Measurements from ENCODE around the gene ATP6V0A4.

DNA sequence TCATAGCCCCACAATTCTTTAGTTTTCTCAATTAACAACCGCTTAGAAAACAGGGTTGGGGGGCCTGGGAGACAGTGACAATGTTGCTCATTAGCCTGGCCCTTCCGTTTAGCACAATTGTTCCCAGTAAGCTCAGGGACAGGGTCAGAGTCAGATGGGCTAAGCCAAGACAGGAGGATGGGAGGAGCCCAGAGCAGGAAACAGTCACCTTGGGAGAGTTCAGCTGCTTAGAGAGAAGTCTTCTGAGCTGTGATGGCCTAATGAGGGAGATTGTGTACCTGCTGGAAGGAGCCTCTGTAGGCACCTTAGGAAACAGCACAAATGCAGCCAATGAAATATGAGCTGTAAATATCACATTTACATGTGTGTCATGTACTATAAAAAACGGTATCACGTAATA lies 132.7 kb downstream of the ATP6V0A4 start:
- TF ChIP-seq USF2 (CRISPR knock-in tag; IDR thresholded peaks at IDR 0.05): no peak
- TF ChIP-seq NR2C2 (CRISPR knock-in tag; IDR thresholded peaks at IDR 0.05): no peak
- TF ChIP-seq TEAD1 (CRISPR knock-in tag; IDR thresholded peaks at IDR 0.05): no peak
- TF ChIP-seq, protein P1, sequence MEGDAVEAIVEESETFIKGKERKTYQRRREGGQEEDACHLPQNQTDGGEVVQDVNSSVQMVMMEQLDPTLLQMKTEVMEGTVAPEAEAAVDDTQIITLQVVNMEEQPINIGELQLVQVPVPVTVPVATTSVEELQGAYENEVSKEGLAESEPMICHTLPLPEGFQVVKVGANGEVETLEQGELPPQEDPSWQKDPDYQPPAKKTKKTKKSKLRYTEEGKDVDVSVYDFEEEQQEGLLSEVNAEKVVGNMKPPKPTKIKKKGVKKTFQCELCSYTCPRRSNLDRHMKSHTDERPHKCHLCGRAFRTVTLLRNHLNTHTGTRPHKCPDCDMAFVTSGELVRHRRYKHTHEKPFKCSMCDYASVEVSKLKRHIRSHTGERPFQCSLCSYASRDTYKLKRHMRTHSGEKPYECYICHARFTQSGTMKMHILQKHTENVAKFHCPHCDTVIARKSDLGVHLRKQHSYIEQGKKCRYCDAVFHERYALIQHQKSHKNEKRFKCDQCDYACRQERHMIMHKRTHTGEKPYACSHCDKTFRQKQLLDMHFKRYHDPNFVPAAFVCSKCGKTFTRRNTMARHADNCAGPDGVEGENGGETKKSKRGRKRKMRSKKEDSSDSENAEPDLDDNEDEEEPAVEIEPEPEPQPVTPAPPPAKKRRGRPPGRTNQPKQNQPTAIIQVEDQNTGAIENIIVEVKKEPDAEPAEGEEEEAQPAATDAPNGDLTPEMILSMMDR (IDR thresholded peaks at IDR 0.05): no peak
- TF ChIP-seq, protein P2, sequence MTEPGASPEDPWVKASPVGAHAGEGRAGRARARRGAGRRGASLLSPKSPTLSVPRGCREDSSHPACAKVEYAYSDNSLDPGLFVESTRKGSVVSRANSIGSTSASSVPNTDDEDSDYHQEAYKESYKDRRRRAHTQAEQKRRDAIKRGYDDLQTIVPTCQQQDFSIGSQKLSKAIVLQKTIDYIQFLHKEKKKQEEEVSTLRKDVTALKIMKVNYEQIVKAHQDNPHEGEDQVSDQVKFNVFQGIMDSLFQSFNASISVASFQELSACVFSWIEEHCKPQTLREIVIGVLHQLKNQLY (CRISPR knock-in tag; IDR thresholded peaks at IDR 0.05): no peak
- TF ChIP-seq FOXK1 (CRISPR knock-in tag; IDR thresholded peaks at IDR 0.05): no peak
- TF ChIP-seq PRDM15 (CRISPR knock-in tag; IDR thresholded peaks at IDR 0.05): no peak
- TF ChIP-seq, protein P3, sequence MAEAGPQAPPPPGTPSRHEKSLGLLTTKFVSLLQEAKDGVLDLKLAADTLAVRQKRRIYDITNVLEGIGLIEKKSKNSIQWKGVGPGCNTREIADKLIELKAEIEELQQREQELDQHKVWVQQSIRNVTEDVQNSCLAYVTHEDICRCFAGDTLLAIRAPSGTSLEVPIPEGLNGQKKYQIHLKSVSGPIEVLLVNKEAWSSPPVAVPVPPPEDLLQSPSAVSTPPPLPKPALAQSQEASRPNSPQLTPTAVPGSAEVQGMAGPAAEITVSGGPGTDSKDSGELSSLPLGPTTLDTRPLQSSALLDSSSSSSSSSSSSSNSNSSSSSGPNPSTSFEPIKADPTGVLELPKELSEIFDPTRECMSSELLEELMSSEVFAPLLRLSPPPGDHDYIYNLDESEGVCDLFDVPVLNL (CRISPR knock-in tag; IDR thresholded peaks at IDR 0.05; ENCODE audit: borderline replicate concordance, low read depth): no peak
